SH-SY5Y (cell line): ENCODE results near the gene SLC25A22.

Experiments used
- GATA2 ChIP-seq: IDR thresholded peaks from 2 replicates; pipeline ENCODE4 v1.6.1; 2011; ENCODE audit warnings: mild to moderate bottlenecking, low read depth, low read length
- GATA3 ChIP-seq: IDR thresholded peaks from 2 replicates; pipeline ENCODE4 v1.6.1; 2011; ENCODE audit warnings: low read depth, mild to moderate bottlenecking, low read length, moderate library complexity

The SLC25A22 gene

DNA sequence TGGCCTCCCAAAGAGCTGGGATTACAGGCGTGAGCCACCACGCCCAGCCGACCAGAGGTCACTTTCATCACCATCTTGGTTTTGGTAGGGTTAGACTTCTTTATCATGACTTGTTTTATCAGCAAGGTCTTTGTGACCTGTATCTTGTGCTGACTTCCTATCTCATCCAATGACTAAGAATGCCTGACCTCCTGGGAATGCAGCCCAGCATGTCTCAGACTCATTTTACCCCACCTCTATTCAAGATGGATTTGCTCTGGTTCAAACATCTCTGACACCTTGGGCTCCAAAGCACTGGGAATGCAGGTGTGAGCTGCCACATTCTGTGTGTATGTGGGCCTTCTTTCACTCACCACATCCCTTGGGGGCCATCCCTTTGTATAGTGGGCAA, 55.9 kb downstream of the SLC25A22 start:
- no peak for TF ChIP-seq GATA3
- TF ChIP-seq GATA2, result no peak
